ENCODE measurements around the gene SRSF5. TPM values are rescaled to one million over a fixed set of nuclear protein-coding genes. Genes with fewer than 3 reads are reported as not detected.
A peak's percentile ranks its signal among the peaks of the same experiment; 100 is the strongest.

SRSF5 gene
- total and polyA plus RNA-seq, 2 of the 13 experiments (the other 11 are each of a cell fraction or from before 2014, with no cell fraction given), result 189 to 277 TPM

- TF ChIP-seq ZNF331 (CRISPR knock-in tag; IDR thresholded peaks at IDR 0.05) (peak; percentile 72), NR2C2 (CRISPR knock-in tag; IDR thresholded peaks at IDR 0.05; ENCODE audit: borderline replicate concordance) (peak; percentile 57), KMT2A (CRISPR knock-in tag; IDR thresholded peaks at IDR 0.05) (peak; percentile 56; the same call in 1 of the 2 replicates), ZBTB21 (CRISPR knock-in tag; IDR thresholded peaks at IDR 0.05) (peak; percentile 85), DNMT3B (CRISPR knock-in tag; conservative IDR thresholded peaks at IDR 0.05) (0 out of 2 replicates have a peak, but pooled peaks have one; percentile 52), ZNF816 (CRISPR knock-in tag; IDR thresholded peaks at IDR 0.05; ENCODE audit: borderline replicate concordance) (peak; percentile 70; the same call in 1 of the 2 replicates), ZFY (CRISPR knock-in tag; IDR thresholded peaks at IDR 0.05) (peak; percentile 84), REST (IDR thresholded peaks at IDR 0.05; ENCODE audit: borderline replicate concordance in 1 of 2, low read depth in 1 of 2, low read length in 2 of 2) (peak in 1 of 2 experiments; percentile 16; a peak in 1 of 4 replicates), MED8 (CRISPR knock-in tag; IDR thresholded peaks at IDR 0.05; ENCODE audit: insufficient replicate concordance) (peak; percentile 59), NONO (IDR thresholded peaks at IDR 0.05) (no peak), NONO (CRISPR knock-in tag; conservative IDR thresholded peaks at IDR 0.05) (peak; percentile 91), ZNF230 (CRISPR knock-in tag; IDR thresholded peaks at IDR 0.05) (0 out of 2 replicates have a peak, but pooled peaks have one; percentile 47), KDM1A (CRISPR knock-in tag; IDR thresholded peaks at IDR 0.05) (no peak), ZNF580 (CRISPR knock-in tag; IDR thresholded peaks at IDR 0.05; ENCODE audit: borderline replicate concordance, low read depth) (no peak), POLR2G (IDR thresholded peaks at IDR 0.05; ENCODE audit: low read depth, low read length) (peak; percentile 99), ETS1 (CRISPR knock-in tag; IDR thresholded peaks at IDR 0.05) (0 out of 2 replicates have a peak, but pooled peaks have one; percentile 16), HHEX (CRISPR knock-in tag; IDR thresholded peaks at IDR 0.05) (no peak), CTCF (CRISPR knock-in tag; IDR thresholded peaks at IDR 0.05) (0 out of 2 replicates have a peak, but pooled peaks have one; percentile 18), ELF4 (CRISPR knock-in tag; IDR thresholded peaks at IDR 0.05; ENCODE audit: borderline replicate concordance) (peak; percentile 65; the same call in 1 of the 2 replicates), NFATC3 (CRISPR knock-in tag; IDR thresholded peaks at IDR 0.05) (no peak), FOXJ3 (CRISPR knock-in tag; IDR thresholded peaks at IDR 0.05; ENCODE audit: borderline replicate concordance) (peak; percentile 63; the same call in 1 of the 2 replicates), ZBTB26 (CRISPR knock-in tag; IDR thresholded peaks at IDR 0.05; ENCODE audit: borderline replicate concordance) (no peak), ZNF350 (CRISPR knock-in tag; IDR thresholded peaks at IDR 0.05; ENCODE audit: borderline replicate concordance, low read depth) (peak; percentile 64; the same call in 1 of the 2 replicates)
These were observed at the start of gene SRSF5 (continued) for GRCh38 chr14:69766984-69767368.

Data from HepG2 (cell line).